ENCODE data around the gene LEPROT. TPM values are rescaled to one million over a fixed set of nuclear protein-coding genes. Genes with fewer than 3 reads are reported as not detected.

The LEPROT gene
- polyA plus RNA-seq, 1 donor (not counting 4 experiments of a cell fraction or from before 2014, with no cell fraction given): 82.5 TPM

- DNase-seq (ENCODE audit: low read depth, low spot score): no peak
These were observed 22.4 kb upstream of the LEPROT start for GRCh38 chr1:65398083-65398482.

GRCh38 chr1:65399003-65399402 lies 21.5 kb upstream of the LEPROT start:
- H3K9ac ChIP-seq (ENCODE audit: control insufficient read depth, extremely low read depth, insufficient read depth, low read length): no peak overlapping the region
- no peaks in the 10 kb centered on the region for H3K27me3 ChIP-seq (ENCODE audit: control insufficient read depth, extremely low read depth, insufficient read depth, low read length)
- H3K9me3 ChIP-seq (ENCODE audit: control insufficient read depth, low read depth, low read length): no peaks in the 10 kb centered on the region
- dilution Hi-C loops (cut with MboI; ENCODE audit: extremely low pct_ligation_motif_present, low sequenced_read_pairs): no loop called here
- H2AFZ ChIP-seq (ENCODE audit: control insufficient read depth, low read length): no peak overlapping the region
- no peak overlapping the region for H3K4me3 ChIP-seq (ENCODE audit: control insufficient read depth in 2 of 3, extremely low read depth in 1 of 3, insufficient read depth in 2 of 3, low read depth in 1 of 3, low read length in 3 of 3)
- no peaks in the 10 kb centered on the region for H4K20me1 ChIP-seq (ENCODE audit: control insufficient read depth, extremely low read depth, insufficient read depth, low read length)
- H3K4me1 ChIP-seq (ENCODE audit: control insufficient read depth, extremely low read depth, insufficient read depth, low read length): no peaks in the 10 kb centered on the region
- no peaks in the 10 kb centered on the region for H3K79me2 ChIP-seq (ENCODE audit: control insufficient read depth, insufficient read depth, low read length)
- no peak overlapping the region for H3K4me2 ChIP-seq (ENCODE audit: control insufficient read depth, extremely low read depth, insufficient read depth, low read depth, low read length)
- TF ChIP-seq CTCF (optimal IDR thresholded peaks at IDR 0.05 in 1 of 3, IDR thresholded peaks at IDR 0.05 in 1 of 3, conservative IDR thresholded peaks at IDR 0.05 in 1 of 3; ENCODE audit: extremely low read depth in 1 of 3, insufficient read depth in 2 of 3, low read length in 3 of 3): no peak
- TF ChIP-seq EZH2 (IDR thresholded peaks at IDR 0.05; ENCODE audit: low read length): no peak
- peaks cover 0 to 7% of the 10 kb centered on the region in 2 experiments for H3K36me3 ChIP-seq (ENCODE audit: control insufficient read depth in 2 of 2, extremely low read depth in 1 of 2, insufficient read depth in 2 of 2, low read length in 2 of 2)
- H3K9me1 ChIP-seq (ENCODE audit: control insufficient read depth, extremely low read depth, insufficient read depth, low read length): no peaks in the 10 kb centered on the region
- FAIRE-seq (no peak), DNase-seq (ENCODE audit: low read depth, low spot score) (no peak)
- no peak overlapping the region for H3K27ac ChIP-seq (ENCODE audit: control insufficient read depth, insufficient read depth, low read length)

More at GRCh38 chr1:65398083-65398482, 22.4 kb upstream of the LEPROT start:
- Histone ChIP-seq H3K79me2 (ENCODE audit: control insufficient read depth, insufficient read depth, low read length) (no peaks in the 10 kb centered on the region), H3K4me3 (ENCODE audit: control insufficient read depth in 2 of 3, extremely low read depth in 1 of 3, insufficient read depth in 2 of 3, low read depth in 1 of 3, low read length in 3 of 3) (no peak overlapping the region), H3K4me2 (ENCODE audit: control insufficient read depth, extremely low read depth, insufficient read depth, low read depth, low read length) (no peak overlapping the region), H4K20me1 (ENCODE audit: control insufficient read depth, extremely low read depth, insufficient read depth, low read length) (no peaks in the 10 kb centered on the region), H3K9me3 (ENCODE audit: control insufficient read depth, low read depth, low read length) (no peaks in the 10 kb centered on the region), H3K9ac (ENCODE audit: control insufficient read depth, extremely low read depth, insufficient read depth, low read length) (no peak overlapping the region), H2AFZ (ENCODE audit: control insufficient read depth, low read length) (no peak overlapping the region), H3K4me1 (ENCODE audit: control insufficient read depth, extremely low read depth, insufficient read depth, low read length) (peaks cover 7% of the 10 kb centered on the region), H3K36me3 (ENCODE audit: control insufficient read depth in 2 of 2, extremely low read depth in 1 of 2, insufficient read depth in 2 of 2, low read length in 2 of 2) (peaks cover 0 to 8% of the 10 kb centered on the region in 2 experiments), H3K27ac (ENCODE audit: control insufficient read depth, insufficient read depth, low read length) (no peak overlapping the region), H3K27me3 (ENCODE audit: control insufficient read depth, extremely low read depth, insufficient read depth, low read length) (no peaks in the 10 kb centered on the region), H3K9me1 (ENCODE audit: control insufficient read depth, extremely low read depth, insufficient read depth, low read length) (no peaks in the 10 kb centered on the region)
- TF ChIP-seq CTCF (optimal IDR thresholded peaks at IDR 0.05 in 1 of 3, IDR thresholded peaks at IDR 0.05 in 1 of 3, conservative IDR thresholded peaks at IDR 0.05 in 1 of 3; ENCODE audit: extremely low read depth in 1 of 3, insufficient read depth in 2 of 3, low read length in 3 of 3) (no peak), EZH2 (IDR thresholded peaks at IDR 0.05; ENCODE audit: low read length) (no peak)
- FAIRE-seq: no peak
- dilution Hi-C loops (cut with MboI; ENCODE audit: extremely low pct_ligation_motif_present, low sequenced_read_pairs): no loop called here
